Endometrial microvascular endothelial cells (primary cell): Measurements from ENCODE around the gene ADORA2A. TPM values are rescaled to one million over a fixed set of nuclear protein-coding genes. Genes with fewer than 3 reads are reported as not detected.

Source experiments
- in situ Hi-C: cut with HindIII; loops from 2 replicates; pipeline ENCODE4 v1.10.0; 2017; ENCODE audit warnings: low sequenced_read_pairs, low pct_unique_long_range_greater_than_20kb; ENCODE audit errors: inconsistent ontology term
- total RNA-seq: library from RNA; depleted of rRNA; stranded (reverse); fragments of >200 nt; gene quantifications from one replicate; pipeline ENCODE4 v1.2.3, GENCODE V29; 2015; ENCODE audit errors: inconsistent ontology term

ADORA2A gene
- total RNA-seq: 2.1 TPM

DNA sequence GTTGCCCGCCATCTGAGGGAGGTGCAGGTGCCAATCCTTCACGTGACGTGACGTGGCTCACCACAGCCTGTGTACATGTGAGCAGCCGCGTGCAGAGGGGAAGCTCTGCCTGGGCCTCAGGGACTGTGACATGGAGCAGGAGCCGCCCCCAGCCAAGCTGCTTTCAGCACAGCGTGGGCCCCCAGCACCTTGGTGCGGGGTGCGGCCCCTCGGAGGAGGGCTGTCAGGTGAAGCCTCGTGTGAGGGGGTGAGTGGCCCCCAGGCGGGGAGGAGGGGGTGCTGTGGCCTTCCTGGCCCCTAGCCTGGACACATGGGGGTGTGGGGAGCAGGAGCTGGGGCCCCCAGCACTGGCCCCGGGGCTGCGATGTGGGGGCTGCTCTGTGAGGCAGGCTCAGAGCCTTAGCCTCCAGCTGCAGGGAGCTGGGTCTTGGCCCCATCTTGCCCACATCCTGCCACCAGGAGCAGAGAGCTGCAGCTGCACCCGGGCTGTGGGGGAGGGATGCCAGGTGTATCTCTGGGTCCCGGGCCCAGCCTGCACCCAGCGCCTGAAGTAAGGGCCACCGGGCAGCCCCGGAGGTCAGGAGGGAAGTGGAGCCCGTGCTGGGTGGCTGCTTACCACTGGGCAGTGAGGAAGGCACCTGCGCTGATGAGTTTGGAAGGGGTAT lies at the start of gene ADORA2A:
Gene ADORA2A (plus strand): TSS at position 100 of the 665 bp plus-strand sequence. CDS start 5,806 bp downstream, outside the sequence.
- in situ Hi-C loops: no loop called here

DNA sequence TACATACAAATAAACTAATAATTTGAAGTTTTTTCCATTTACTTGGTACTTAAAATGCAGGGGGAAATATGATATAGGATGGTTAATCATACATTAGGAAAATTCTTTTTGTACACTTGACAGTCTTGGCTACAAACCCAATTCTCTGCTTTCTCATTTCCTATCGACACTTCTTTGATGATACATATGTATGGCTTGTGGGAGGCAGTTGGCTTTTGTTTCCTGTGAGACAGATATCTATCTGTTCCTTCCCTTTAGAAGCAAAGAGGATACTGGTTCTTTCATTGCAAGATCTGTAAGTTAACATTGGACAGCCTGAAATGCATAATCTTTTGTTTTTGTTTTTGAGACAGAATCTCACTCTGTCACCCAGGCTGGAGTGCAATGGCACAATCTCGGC lies 47.9 kb upstream of the ADORA2A start:
- in situ Hi-C loops: no loop called here

- in situ Hi-C loops: no loop called here
These were observed 47.0 kb upstream of the ADORA2A start for GRCh38 chr22:24380220-24380904.

- in situ Hi-C loops: no loop called here
These were observed 46.5 kb upstream of the ADORA2A start for GRCh38 chr22:24380905-24381230.

GRCh38 chr22:24383061-24383460 lies 44.3 kb upstream of the ADORA2A start:
- in situ Hi-C loops: no loop called here

- in situ Hi-C loops: no loop called here
These were observed 43.3 kb upstream of the ADORA2A start for GRCh38 chr22:24384131-24384530.

DNA sequence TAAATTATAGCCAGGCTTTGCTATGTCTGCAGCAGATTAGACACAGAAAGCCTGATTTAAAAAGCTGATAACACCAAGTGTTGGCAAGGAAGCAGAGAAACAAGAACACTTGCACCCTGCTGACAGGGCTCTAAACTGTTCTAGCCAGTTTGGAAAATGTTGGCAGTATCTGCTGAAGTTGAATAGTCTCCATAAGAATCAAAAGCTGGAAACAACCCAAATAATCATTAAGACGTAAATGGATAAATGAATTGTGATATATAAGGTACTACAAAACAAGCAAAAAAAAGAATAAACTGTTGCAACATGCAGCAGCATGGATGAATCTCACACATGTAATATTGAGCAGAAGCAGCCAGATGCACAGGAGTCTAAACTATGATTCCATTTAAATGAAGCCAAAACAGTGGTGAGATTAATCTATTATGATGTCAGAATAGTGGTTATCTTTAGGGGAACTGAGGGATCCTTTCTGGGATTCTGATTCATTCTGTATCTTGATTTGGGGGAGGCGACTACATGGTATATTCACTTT lies 40.4 kb upstream of the ADORA2A start:
- in situ Hi-C loops: no loop called here

DNA sequence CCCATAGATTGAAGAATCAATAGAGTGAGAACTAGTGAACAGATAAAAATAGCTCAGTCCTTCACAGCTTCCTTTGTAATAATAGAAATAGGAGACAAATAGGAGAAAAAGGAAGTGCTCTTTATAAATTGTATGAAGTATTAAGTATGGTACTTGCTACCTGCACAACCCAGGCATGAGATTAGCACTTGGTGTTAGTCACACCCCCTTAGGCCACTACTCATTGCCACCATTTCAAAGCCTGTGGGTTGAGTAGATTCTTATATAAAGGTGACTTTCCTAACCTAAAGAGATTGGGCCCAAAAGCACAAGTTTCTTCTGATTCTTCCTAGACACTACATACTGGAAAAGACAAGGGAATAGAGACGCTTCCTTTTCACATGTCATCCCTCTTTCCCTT lies 37.7 kb upstream of the ADORA2A start:
- in situ Hi-C loops: no loop called here

DNA sequence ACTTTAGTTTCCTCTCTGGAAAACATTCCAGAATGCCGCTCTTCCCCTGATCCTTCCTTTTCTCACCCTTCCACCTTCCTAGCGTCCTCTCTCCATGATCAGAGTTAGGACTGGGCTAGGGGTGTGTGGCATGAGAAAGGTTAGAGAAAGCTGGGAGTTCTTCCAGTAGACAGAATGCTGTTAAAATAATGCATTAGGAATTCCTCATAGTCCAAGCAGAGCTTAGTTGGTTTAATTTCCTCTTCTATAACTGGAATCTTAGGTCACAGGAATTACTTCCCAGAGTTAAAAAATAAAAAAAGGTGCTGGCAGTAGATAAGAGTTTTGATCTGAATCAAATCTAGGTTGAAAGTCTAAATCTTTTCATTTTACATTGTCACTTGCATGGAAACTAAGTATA lies 37.2 kb upstream of the ADORA2A start:
- in situ Hi-C loops: no loop called here

GRCh38 chr22:24390576-24390975 lies 36.8 kb upstream of the ADORA2A start:
- in situ Hi-C loops: no loop called here

- in situ Hi-C loops: no loop called here
These were observed 35.6 kb upstream of the ADORA2A start for GRCh38 chr22:24391836-24392217.

DNA sequence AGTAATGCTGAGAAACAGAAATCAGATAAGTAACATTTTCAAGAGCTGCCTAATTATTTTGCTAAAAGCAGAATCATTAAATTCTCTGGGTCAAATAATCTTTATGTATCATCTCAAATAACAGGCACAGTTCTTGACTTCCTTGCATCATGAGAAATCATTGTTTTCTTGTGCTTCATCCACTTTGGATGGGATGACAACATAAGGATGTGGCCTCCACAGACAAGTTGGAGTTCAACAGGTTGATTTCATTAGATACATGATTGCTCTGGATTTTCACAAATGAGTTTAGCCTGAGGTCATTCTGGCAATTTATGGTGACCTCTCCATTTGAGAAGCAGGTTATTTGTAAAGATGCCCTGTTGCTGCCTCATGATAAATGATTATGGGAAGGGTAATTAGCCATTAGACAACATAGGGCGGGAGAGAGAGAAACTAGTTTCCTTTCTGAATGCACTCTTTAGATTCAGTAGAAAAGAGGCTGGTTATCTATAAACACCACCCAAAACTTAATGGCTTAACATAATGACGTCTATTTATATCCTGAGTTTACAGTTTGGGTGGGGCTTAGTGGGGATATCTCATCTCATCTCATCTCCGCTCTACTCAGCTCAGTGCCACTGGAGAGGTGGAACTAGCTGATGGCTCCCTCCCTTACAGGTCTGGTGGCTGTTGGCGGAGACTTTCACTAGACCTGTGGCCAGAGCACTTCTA lies 35.0 kb upstream of the ADORA2A start:
- in situ Hi-C loops: no loop called here

GRCh38 chr22:24393012-24393559 lies 34.3 kb upstream of the ADORA2A start:
- in situ Hi-C loops: no loop called here

GRCh38 chr22:24393848-24394247 lies 33.6 kb upstream of the ADORA2A start:
- in situ Hi-C loops: no loop called here

DNA sequence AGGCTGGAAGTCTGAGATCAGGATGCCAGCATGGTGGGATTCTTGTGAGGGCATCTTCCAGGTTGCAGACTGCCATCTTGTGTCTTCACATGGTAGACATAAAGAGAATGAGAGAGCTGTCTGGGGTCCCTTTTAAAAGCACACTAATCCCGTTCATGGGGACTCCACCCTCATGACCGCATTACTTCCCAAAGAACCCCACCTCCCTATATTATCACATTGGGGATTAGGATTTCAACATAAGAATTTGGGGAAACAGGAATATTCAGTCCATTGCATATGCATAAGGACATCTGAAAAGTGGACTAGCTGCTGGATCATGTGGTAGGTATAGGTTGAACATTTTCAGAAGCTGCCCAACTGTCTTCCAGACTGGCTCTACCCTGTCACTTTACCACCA lies 33.1 kb upstream of the ADORA2A start:
- in situ Hi-C loops: no loop called here

- in situ Hi-C loops: no loop called here
These were observed 29.0 kb upstream of the ADORA2A start for GRCh38 chr22:24398409-24398808.

- in situ Hi-C loops: no loop called here
These were observed 27.2 kb upstream of the ADORA2A start for GRCh38 chr22:24400034-24400725.

- in situ Hi-C loops: no loop called here
These were observed 26.4 kb upstream of the ADORA2A start for GRCh38 chr22:24400726-24401596.
